ENCODE results near the gene C9orf50.
"Not testable (repeated sequence)": the region's sequence is repeated elsewhere in the genome, so short reads cannot be mapped to it uniquely, and the experiment has no call there.

C9orf50 gene

DNA sequence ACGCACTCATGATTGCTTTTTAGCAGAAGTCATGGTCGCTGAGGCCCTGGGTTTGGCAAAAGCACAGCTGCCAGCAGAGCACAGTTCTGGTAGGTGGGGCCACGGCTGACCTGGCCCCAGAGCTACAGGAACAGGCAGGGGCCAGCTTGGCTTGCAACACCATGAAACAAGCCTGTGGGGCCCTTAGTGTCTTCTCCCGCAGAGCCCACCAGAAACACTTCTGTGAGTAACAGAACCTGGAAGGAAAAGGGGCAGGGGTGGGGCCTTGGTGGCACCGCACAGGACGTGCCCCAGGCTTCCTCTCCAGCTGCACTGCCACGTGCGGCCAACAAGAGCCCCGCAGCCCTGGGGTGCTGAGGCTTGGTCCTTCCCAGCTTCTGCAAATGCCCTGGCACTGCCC, 16.2 kb upstream of the C9orf50 start:
- Histone ChIP-seq H3K36me3 (ENCODE audit: insufficient read depth, low read length) (peaks cover 61% of the 10 kb centered on the region), H3K9me3 (ENCODE audit: low read length) (no peaks in the 10 kb centered on the region), H3K27me3 (ENCODE audit: control insufficient read depth in 1 of 2, insufficient read depth in 2 of 2, low read length in 2 of 2) (no peaks in the 10 kb centered on the region), H3K9ac (ENCODE audit: low read length) (no peak overlapping the region), H3K4me1 (ENCODE audit: insufficient read depth, low read length) (peaks cover 17% of the 10 kb centered on the region), H3K4me3 (ENCODE audit: low read depth in 1 of 2, low read length in 2 of 2) (no peak overlapping the region), H3K27ac (ENCODE audit: low read depth, low read length) (no peak overlapping the region)

DNA sequence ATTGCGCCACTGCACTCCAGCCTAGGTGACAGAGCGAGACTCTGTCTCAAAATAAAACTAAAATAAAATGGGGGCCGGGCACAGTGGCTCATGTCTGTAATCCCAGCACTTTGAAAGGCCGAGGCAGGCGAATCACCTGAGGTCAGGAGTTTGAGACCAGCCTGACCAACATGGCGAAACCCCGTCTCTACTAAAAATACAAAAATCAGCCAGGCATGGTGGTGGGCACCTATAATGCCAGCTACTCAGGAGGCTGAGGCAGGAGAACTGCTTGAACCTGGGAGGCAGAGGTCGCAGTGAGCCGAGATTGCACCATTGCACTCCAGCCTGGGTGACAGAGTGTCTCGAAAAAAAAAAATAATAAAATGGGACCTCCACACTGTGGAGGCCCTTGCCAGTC, 15.4 kb upstream of the C9orf50 start:
- H3K27me3 ChIP-seq (ENCODE audit: control insufficient read depth in 1 of 2, insufficient read depth in 2 of 2, low read length in 2 of 2); H3K9me3 ChIP-seq (ENCODE audit: low read length); H3K4me3 ChIP-seq (ENCODE audit: low read depth in 1 of 2, low read length in 2 of 2); H3K9ac ChIP-seq (ENCODE audit: low read length); H3K27ac ChIP-seq (ENCODE audit: low read depth, low read length): not testable (repeated sequence)
- H3K36me3 ChIP-seq (ENCODE audit: insufficient read depth, low read length) = peaks cover 61% of the 10 kb centered on the region
- H3K4me1 ChIP-seq (ENCODE audit: insufficient read depth, low read length) = peaks cover 18% of the 10 kb centered on the region

DNA sequence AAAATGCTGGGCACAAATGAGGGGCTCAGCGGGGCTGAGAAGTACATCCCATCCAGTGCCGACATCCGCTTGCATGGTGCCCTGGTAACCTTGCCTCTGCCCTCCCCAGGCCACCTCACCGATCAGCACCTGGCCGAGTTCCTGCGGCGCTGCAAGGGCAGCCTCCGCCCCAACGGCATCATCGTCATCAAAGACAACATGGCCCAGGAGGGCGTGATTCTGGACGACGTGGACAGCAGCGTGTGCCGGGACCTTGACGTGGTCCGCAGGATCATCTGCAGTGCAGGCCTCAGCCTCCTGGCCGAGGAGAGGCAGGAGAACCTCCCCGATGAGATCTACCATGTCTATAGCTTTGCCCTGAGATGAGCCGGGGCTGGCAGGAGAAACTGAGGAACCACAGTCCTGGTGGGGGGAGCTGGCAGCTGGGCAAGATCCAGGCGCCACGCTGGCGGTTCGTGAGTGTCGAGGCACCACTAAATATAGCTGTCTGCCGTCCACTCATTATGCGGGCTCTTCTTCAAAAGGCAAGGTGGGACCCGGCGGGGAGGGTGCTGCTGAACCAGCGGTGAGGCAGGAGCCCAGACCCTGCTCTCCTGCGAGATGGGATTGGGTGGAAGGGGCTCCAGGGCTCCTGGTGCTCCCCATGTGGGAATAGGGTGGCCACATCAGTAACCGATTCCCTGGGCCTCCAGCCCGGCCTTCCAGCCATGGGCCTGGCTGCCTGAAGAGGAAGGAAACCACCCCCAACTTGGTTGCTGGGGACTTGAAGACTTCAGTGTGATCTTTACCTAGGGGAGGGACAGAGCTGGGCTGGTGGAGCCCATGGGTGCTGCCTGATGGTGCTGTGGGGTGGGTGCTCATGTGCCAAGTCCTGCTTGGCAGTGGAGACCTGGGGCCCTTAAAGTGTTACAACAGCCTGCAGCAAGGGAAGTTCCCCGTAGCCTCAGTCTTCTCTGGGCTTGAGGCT, 14.5 kb upstream of the C9orf50 start:
- H3K36me3 ChIP-seq (ENCODE audit: insufficient read depth, low read length) = peaks cover 61% of the 10 kb centered on the region
- H3K4me3 ChIP-seq (ENCODE audit: low read depth in 1 of 2, low read length in 2 of 2) = no peak overlapping the region
- H3K9me3 ChIP-seq (ENCODE audit: low read length) = no peaks in the 10 kb centered on the region
- no peaks in the 10 kb centered on the region for H3K27me3 ChIP-seq (ENCODE audit: control insufficient read depth in 1 of 2, insufficient read depth in 2 of 2, low read length in 2 of 2)
- H3K27ac ChIP-seq (ENCODE audit: low read depth, low read length) = no peak overlapping the region
- H3K4me1 ChIP-seq (ENCODE audit: insufficient read depth, low read length) = peaks cover 18% of the 10 kb centered on the region
- H3K9ac ChIP-seq (ENCODE audit: low read length) = no peak overlapping the region

DNA sequence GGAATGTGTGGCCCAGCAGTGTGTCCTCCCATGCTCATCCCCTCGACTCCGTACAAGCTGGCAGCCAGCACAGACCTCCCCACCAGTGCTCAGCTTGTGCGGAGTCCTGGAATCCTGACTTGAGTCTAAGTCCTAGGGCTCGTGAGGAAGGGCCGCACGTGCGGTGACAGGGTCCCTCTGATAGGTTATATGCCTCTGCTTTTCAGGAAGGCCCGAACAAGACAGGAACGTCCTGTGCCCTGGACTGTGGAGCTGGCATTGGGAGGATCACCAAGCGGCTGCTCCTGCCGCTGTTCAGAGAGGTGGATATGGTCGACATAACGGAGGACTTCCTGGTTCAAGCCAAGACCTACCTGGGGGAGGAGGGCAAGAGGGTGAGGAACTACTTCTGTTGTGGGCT, 12.9 kb upstream of the C9orf50 start:
- Histone ChIP-seq H3K4me3 (ENCODE audit: low read depth in 1 of 2, low read length in 2 of 2) (no peak overlapping the region), H3K27me3 (ENCODE audit: control insufficient read depth in 1 of 2, insufficient read depth in 2 of 2, low read length in 2 of 2) (no peaks in the 10 kb centered on the region), H3K9me3 (ENCODE audit: low read length) (no peaks in the 10 kb centered on the region), H3K36me3 (ENCODE audit: insufficient read depth, low read length) (peaks cover 54% of the 10 kb centered on the region), H3K27ac (ENCODE audit: low read depth, low read length) (no peak overlapping the region), H3K9ac (ENCODE audit: low read length) (no peak overlapping the region), H3K4me1 (ENCODE audit: insufficient read depth, low read length) (peaks cover 11% of the 10 kb centered on the region)

DNA sequence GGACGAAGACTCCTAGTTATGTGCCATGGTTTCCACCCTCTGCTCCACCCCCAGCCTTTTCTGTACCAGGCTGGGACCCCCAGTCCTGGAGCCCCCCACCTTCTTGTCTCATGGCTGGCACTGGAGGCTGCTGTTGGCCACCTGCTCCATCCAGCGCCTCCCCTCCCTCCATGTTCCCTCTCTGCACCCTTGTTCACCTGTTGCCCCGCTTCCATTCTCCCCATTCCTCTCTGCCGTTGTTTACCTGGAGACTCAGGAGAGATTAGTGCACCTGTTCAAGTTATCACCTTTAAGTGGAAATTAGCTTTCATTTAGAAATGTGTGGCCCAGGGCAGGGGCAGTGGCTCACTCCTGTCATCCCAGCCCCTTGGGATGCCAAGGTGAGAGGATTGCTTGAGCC, 12.3 kb upstream of the C9orf50 start:
- Histone ChIP-seq H3K9me3 (ENCODE audit: low read length) (no peaks in the 10 kb centered on the region), H3K4me3 (ENCODE audit: low read depth in 1 of 2, low read length in 2 of 2) (no peak overlapping the region), H3K36me3 (ENCODE audit: insufficient read depth, low read length) (peaks cover 48% of the 10 kb centered on the region), H3K4me1 (ENCODE audit: insufficient read depth, low read length) (peaks cover 16% of the 10 kb centered on the region), H3K27ac (ENCODE audit: low read depth, low read length) (no peak overlapping the region), H3K9ac (ENCODE audit: low read length) (no peak overlapping the region), H3K27me3 (ENCODE audit: control insufficient read depth in 1 of 2, insufficient read depth in 2 of 2, low read length in 2 of 2) (no peaks in the 10 kb centered on the region)

DNA sequence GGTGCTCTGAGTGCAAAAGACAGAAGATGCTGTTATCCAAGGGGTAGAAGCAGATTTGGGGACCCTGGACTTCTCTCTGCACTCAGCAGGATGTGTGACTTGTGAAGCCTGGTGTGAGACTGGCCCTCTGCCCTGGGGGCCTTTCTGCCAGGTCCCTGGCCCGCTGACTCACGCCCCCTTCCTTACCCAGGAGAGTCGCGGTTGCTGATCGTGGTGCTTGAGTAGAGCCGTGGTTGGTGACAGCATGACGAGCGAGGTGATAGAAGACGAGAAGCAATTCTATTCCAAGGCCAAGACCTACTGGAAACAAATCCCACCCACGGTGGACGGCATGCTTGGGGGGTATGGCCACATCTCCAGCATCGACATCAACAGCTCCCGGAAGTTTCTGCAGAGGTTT, 11.6 kb upstream of the C9orf50 start:
- no peak overlapping the region for H3K27ac ChIP-seq (ENCODE audit: low read depth, low read length)
- H3K27me3 ChIP-seq (ENCODE audit: control insufficient read depth in 1 of 2, insufficient read depth in 2 of 2, low read length in 2 of 2) = no peaks in the 10 kb centered on the region
- H3K9ac ChIP-seq (ENCODE audit: low read length) = no peak overlapping the region
- peaks cover 40% of the 10 kb centered on the region for H3K36me3 ChIP-seq (ENCODE audit: insufficient read depth, low read length)
- no peak overlapping the region for H3K4me3 ChIP-seq (ENCODE audit: low read depth in 1 of 2, low read length in 2 of 2)
- H3K4me1 ChIP-seq (ENCODE audit: insufficient read depth, low read length) = peaks cover 23% of the 10 kb centered on the region
- H3K9me3 ChIP-seq (ENCODE audit: low read length) = no peaks in the 10 kb centered on the region

DNA sequence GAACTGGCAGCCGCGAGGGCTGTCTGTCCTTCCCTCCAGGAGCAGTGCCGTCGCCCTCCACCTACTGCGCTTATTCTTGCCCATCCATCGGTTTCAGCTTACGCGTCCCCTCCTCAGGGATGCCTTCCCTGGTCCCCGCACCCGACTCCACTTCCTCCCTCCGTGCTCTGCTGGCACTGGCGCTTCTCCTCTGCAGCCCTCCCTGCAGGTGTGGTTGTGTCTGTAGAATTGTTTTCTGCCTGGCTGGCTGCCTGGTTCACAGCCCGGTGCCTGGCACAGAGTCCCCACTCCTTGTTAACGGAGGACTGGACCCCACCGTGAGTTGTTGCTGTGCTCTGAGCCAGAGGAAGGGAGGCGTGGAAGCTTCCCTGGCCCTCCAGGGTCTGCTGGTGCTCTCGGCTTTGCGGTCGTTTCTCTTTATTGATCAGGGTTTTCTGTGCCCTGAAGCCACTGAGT, 10.8 kb upstream of the C9orf50 start:
- H3K9ac ChIP-seq (ENCODE audit: low read length) = no peak overlapping the region
- H3K27ac ChIP-seq (ENCODE audit: low read depth, low read length) = no peak overlapping the region
- no peaks in the 10 kb centered on the region for H3K9me3 ChIP-seq (ENCODE audit: low read length)
- peaks cover 34% of the 10 kb centered on the region for H3K36me3 ChIP-seq (ENCODE audit: insufficient read depth, low read length)
- no peaks in the 10 kb centered on the region for H3K27me3 ChIP-seq (ENCODE audit: control insufficient read depth in 1 of 2, insufficient read depth in 2 of 2, low read length in 2 of 2)
- H3K4me3 ChIP-seq (ENCODE audit: low read depth in 1 of 2, low read length in 2 of 2) = no peak overlapping the region
- peaks cover 31% of the 10 kb centered on the region for H3K4me1 ChIP-seq (ENCODE audit: insufficient read depth, low read length)

DNA sequence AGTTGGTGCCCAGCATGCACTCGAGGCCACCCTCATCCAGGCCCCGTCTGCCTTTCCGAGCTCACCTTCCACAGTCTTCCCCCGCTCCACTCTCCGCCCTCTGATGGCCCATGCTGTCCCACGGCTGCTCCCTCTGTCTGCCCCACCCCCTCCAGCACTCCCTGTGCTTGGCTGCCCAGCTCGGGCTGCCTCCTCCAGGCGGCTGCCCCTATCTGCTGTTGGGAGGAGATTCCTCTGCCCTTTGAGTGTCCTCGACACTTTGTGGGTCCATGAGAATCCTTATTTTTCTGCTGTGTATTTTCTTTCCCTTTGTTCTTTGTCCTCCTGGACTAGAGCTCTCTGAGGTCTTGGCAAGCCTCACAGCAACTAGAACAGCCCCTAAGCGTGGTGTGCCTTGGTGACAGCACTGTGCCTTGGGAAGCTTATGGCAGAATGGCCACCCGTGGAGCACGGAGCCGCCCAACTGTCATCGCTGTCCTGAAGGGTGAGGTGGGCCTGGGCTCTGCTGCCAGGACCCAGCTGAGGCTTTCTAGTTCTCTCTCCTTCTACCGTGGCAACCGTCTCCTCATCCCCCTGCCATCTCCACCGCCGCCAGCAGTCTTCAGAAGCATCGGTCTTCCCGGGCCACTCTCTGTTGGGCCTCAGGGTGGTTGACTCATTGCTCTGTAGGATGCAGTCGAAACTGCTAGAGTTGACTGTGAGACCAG, 10.2 kb upstream of the C9orf50 start:
- Histone ChIP-seq H3K27me3 (ENCODE audit: control insufficient read depth in 1 of 2, insufficient read depth in 2 of 2, low read length in 2 of 2) (no peaks in the 10 kb centered on the region), H3K36me3 (ENCODE audit: insufficient read depth, low read length) (peaks cover 34% of the 10 kb centered on the region), H3K9ac (ENCODE audit: low read length) (no peak overlapping the region), H3K9me3 (ENCODE audit: low read length) (no peaks in the 10 kb centered on the region), H3K4me3 (ENCODE audit: low read depth in 1 of 2, low read length in 2 of 2) (no peak overlapping the region), H3K4me1 (ENCODE audit: insufficient read depth, low read length) (peaks cover 33% of the 10 kb centered on the region), H3K27ac (ENCODE audit: low read depth, low read length) (no peak overlapping the region)

DNA sequence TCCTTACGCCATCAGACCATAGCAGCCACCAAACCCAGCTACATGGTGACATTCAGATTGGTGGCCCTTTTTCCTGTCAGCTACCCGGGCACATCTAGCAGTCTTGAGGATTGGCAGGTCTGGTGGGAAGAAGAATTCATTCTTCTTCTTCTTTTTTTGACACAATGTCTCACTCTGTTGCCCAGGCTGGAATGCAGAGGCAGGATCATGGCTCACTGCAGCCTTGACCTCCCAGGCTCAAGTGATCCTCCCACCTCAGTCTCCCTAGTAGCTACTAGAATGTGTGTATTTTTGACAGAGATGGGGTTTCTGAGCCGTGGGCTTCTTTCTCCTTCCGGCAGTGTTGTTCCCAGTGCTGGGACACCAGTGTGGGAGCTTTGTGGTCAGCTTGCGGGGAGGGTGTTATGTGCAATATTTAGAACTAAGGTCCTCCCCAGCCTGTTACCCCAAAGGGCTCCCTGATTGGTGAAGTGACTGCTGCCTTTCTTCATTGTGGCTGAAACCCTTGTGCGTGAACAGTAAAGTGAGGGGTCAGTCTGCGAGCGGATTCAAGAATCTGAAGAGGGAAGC, 8.4 kb upstream of the C9orf50 start:
- Histone ChIP-seq H3K36me3 (ENCODE audit: insufficient read depth, low read length) (peaks cover 19% of the 10 kb centered on the region), H3K27ac (ENCODE audit: low read depth, low read length) (no peak overlapping the region), H3K9ac (ENCODE audit: low read length) (no peak overlapping the region), H3K4me3 (ENCODE audit: low read depth in 1 of 2, low read length in 2 of 2) (no peak overlapping the region), H3K27me3 (ENCODE audit: control insufficient read depth in 1 of 2, insufficient read depth in 2 of 2, low read length in 2 of 2) (no peaks in the 10 kb centered on the region), H3K4me1 (ENCODE audit: insufficient read depth, low read length) (peaks cover 34% of the 10 kb centered on the region), H3K9me3 (ENCODE audit: low read length) (no peaks in the 10 kb centered on the region)

DNA sequence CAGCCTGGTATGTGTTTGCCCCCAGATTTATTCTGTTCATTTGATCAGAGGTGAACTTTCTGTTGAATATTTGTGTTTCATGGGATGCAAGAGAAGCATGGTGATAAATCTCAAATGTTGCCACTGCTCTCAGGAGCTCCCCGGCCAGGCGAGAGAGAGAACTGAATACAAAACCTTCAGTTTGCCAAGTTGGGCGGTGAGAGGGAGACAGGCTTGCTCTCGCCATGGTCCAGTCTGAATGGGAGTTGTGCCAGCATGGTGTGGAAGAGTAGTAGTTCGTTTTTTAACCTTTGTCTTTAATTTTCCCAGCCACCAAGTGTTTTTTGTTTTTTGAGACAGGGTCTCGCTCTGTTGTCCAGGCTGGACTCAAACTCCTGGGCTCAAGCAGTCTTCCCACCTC, 7.8 kb upstream of the C9orf50 start:
- H3K27ac ChIP-seq (ENCODE audit: low read depth, low read length) = no peak overlapping the region
- H3K36me3 ChIP-seq (ENCODE audit: insufficient read depth, low read length) = peaks cover 13% of the 10 kb centered on the region
- H3K4me3 ChIP-seq (ENCODE audit: low read depth in 1 of 2, low read length in 2 of 2) = no peak overlapping the region
- H3K4me1 ChIP-seq (ENCODE audit: insufficient read depth, low read length) = peaks cover 36% of the 10 kb centered on the region
- H3K9me3 ChIP-seq (ENCODE audit: low read length) = no peaks in the 10 kb centered on the region
- no peaks in the 10 kb centered on the region for H3K27me3 ChIP-seq (ENCODE audit: control insufficient read depth in 1 of 2, insufficient read depth in 2 of 2, low read length in 2 of 2)
- H3K9ac ChIP-seq (ENCODE audit: low read length) = no peak overlapping the region

DNA sequence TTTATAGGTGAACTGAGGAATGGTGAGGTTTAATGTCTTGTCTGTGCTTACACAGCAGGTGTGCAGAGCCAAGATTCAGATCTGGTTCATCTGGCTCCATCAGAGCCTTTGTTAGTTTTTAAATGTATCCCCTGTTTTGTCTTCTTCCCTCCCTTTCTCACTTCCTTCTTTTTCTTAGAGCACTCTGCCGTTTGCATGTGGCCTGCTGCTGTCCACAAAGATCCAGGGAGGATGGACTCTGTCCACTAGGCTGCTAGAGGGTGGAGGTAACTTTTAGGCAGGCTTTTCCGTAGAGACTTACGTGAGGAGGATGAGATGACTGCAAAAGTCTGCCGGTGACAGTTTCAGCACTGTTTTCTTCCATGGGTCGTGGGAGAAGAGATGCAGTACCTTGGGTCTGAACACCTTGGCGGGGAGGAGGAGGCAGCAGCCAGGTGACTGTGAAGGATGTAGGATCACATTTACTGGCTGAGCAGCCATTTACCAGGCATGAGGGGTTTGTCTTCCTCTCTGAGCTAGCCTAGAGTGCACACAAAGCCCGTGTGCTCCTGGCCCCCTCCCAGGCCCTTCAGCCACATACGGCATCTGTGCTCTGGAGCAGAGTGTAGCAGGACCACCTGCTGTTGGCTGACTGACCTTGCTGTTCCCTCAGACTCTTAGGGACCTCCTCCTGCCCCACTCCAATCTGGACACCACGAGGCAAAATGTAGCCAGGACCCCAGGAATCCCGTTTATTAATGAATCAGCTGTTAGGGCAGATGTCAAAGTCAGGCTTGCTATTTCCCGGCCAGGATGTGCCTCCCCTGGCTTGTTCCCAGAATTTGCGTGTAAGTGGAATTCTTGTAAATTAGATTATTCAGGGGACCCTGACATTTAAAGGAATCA, 6.9 kb upstream of the C9orf50 start:
- Histone ChIP-seq H3K9me3 (ENCODE audit: low read length) (no peaks in the 10 kb centered on the region), H3K36me3 (ENCODE audit: insufficient read depth, low read length) (peaks cover 4% of the 10 kb centered on the region), H3K9ac (ENCODE audit: low read length) (peak overlapping the region; percentile 42), H3K27me3 (ENCODE audit: control insufficient read depth in 1 of 2, insufficient read depth in 2 of 2, low read length in 2 of 2) (no peaks in the 10 kb centered on the region), H3K4me3 (ENCODE audit: low read depth in 1 of 2, low read length in 2 of 2) (peak overlapping the region; percentile 21 to 99), H3K4me1 (ENCODE audit: insufficient read depth, low read length) (peaks cover 36% of the 10 kb centered on the region), H3K27ac (ENCODE audit: low read depth, low read length) (peak overlapping the region; percentile 38)

Data from muscle layer of colon (tissue), 2 donors.